DMS79 (cell line): ENCODE data around the gene ABHD15.
A peak's percentile ranks its signal among the peaks of the same experiment; 100 is the strongest.

Source experiments
- DNase-seq: peaks from one replicate; lab custom pipeline; 2025; lab: John Stamatoyannopoulos, UW

ABHD15 gene

GRCh38 chr17:29566473-29567303, at the start of gene ABHD15:
Gene ABHD15 (minus strand): TSS chr17:29567037. CDS start chr17:29566966, 71 bp downstream.
- peak; percentile 38 for DNase-seq

- DNase-seq: peak; percentile 28
These were observed 48.9 kb upstream of the ABHD15 start for GRCh38 chr17:29615492-29616299.

- DNase-seq: no peak
These were observed 48.2 kb upstream of the ABHD15 start for GRCh38 chr17:29615048-29615385.

- no peak for DNase-seq
These were observed 47.7 kb upstream of the ABHD15 start for GRCh38 chr17:29614349-29615047.

- DNase-seq: no peak
These were observed 47.0 kb upstream of the ABHD15 start for GRCh38 chr17:29613856-29614255.

GRCh38 chr17:29613352-29613837, 46.6 kb upstream of the ABHD15 start:
- no peak for DNase-seq

GRCh38 chr17:29612404-29613280, 45.8 kb upstream of the ABHD15 start:
- DNase-seq: no peak

- DNase-seq: no peak
These were observed 45.2 kb upstream of the ABHD15 start for GRCh38 chr17:29612094-29612403.

GRCh38 chr17:29611351-29612093, 44.7 kb upstream of the ABHD15 start:
- no peak for DNase-seq

- DNase-seq: no peak
These were observed 43.6 kb upstream of the ABHD15 start for GRCh38 chr17:29610395-29610794.

- DNase-seq: no peak
These were observed 42.1 kb upstream of the ABHD15 start for GRCh38 chr17:29608986-29609385.

GRCh38 chr17:29607557-29608195, 40.8 kb upstream of the ABHD15 start:
- no peak for DNase-seq

GRCh38 chr17:29603109-29603674, 36.4 kb upstream of the ABHD15 start:
- no peak for DNase-seq

GRCh38 chr17:29597361-29598172, 30.7 kb upstream of the ABHD15 start:
- peak; percentile 40 for DNase-seq

- DNase-seq: no peak
These were observed 30.0 kb upstream of the ABHD15 start for GRCh38 chr17:29596811-29597210.

- DNase-seq: no peak
These were observed 29.3 kb upstream of the ABHD15 start for GRCh38 chr17:29595943-29596774.

GRCh38 chr17:29595107-29595942, 28.5 kb upstream of the ABHD15 start:
- no peak for DNase-seq
